ENCODE data around the gene TCF25. TPM values are rescaled to one million over a fixed set of nuclear protein-coding genes. Genes with fewer than 3 reads are reported as not detected.

Gene TCF25
- total RNA-seq, 2 donors from 2014 or later, result 141 to 302 TPM

DNA sequence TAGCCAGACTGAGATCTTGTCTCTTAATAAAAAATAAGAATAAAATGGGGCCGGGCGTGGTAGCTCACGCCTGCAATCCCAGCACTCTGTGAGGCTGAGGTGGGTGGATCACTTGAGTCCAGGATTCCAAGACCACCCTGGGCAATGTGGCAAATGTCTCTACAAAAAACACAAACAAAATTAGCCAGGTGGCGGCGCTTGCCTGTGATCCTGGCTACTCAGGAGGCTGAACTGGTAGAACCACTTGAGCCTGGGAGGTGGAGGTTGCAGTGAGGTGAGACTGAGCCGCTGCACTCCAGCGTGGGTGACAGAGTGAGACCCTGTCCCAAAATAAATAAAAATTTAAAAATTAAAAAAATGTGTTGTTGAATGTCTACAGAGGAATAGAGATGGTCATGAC, 72.3 kb downstream of the TCF25 start:
- H3K4me1 ChIP-seq (replicated peaks), result peaks cover 5% of the 10 kb centered on the region
- H3K36me3 ChIP-seq, result no peaks in the 10 kb centered on the region
- no peak overlapping the region for H3K27ac ChIP-seq
- peak; percentile 37 for DNase-seq (ENCODE audit: low spot score)
- intact Hi-C loops (cut with DNase I), result no loop called here
- H3K27me3 ChIP-seq (replicated peaks; ENCODE audit: insufficient read depth), result no peaks in the 10 kb centered on the region
- TF ChIP-seq, protein P1, sequence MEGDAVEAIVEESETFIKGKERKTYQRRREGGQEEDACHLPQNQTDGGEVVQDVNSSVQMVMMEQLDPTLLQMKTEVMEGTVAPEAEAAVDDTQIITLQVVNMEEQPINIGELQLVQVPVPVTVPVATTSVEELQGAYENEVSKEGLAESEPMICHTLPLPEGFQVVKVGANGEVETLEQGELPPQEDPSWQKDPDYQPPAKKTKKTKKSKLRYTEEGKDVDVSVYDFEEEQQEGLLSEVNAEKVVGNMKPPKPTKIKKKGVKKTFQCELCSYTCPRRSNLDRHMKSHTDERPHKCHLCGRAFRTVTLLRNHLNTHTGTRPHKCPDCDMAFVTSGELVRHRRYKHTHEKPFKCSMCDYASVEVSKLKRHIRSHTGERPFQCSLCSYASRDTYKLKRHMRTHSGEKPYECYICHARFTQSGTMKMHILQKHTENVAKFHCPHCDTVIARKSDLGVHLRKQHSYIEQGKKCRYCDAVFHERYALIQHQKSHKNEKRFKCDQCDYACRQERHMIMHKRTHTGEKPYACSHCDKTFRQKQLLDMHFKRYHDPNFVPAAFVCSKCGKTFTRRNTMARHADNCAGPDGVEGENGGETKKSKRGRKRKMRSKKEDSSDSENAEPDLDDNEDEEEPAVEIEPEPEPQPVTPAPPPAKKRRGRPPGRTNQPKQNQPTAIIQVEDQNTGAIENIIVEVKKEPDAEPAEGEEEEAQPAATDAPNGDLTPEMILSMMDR (IDR thresholded peaks at IDR 0.05), result peak in 1 of 4 experiments; percentile 13
- TF ChIP-seq POLR2AphosphoS5 (IDR thresholded peaks at IDR 0.05) (peak; percentile 33), POLR2A (IDR thresholded peaks at IDR 0.05) (no peak)
- no peaks in the 10 kb centered on the region for H3K9me3 ChIP-seq
- WGBS, result 30% methylated on average over 7 of the region's 7 CpGs
- no peak overlapping the region for H3K4me3 ChIP-seq

DNA sequence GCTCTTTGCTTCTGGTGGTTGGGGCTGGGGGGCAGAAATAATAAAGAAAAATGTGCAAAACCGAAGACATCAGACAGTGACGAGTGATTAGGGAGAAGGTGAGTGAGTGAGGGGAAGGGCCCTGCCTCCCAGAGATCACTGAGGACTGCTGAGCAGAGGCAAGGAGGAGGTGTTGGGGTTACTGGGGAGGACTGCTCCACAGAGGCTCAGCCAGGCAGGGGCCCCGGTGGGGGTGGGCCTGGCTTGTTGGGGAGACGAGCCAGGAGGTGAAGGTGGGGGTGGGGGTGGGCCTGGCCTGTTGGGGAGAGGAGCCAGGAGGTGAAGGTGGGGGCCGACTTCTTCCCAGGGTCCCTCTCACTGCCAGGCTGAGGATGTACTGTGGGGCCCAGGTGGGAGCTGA, 73.1 kb downstream of the TCF25 start:
- DNase-seq (ENCODE audit: low spot score), result no peak
- H3K27ac ChIP-seq, result no peak overlapping the region
- TF ChIP-seq, protein P1 (IDR thresholded peaks at IDR 0.05), result no peak
- TF ChIP-seq POLR2AphosphoS5 (IDR thresholded peaks at IDR 0.05) (no peak), POLR2A (IDR thresholded peaks at IDR 0.05) (no peak)
- H3K4me1 ChIP-seq (replicated peaks), result peaks cover 5% of the 10 kb centered on the region
- H3K9me3 ChIP-seq, result no peaks in the 10 kb centered on the region
- no peak overlapping the region for H3K4me3 ChIP-seq
- 69% methylated on average over 5 of the region's 5 CpGs for WGBS
- no peaks in the 10 kb centered on the region for H3K27me3 ChIP-seq (replicated peaks; ENCODE audit: insufficient read depth)
- H3K36me3 ChIP-seq, result no peaks in the 10 kb centered on the region
- intact Hi-C loops (cut with DNase I), result no loop called here

DNA sequence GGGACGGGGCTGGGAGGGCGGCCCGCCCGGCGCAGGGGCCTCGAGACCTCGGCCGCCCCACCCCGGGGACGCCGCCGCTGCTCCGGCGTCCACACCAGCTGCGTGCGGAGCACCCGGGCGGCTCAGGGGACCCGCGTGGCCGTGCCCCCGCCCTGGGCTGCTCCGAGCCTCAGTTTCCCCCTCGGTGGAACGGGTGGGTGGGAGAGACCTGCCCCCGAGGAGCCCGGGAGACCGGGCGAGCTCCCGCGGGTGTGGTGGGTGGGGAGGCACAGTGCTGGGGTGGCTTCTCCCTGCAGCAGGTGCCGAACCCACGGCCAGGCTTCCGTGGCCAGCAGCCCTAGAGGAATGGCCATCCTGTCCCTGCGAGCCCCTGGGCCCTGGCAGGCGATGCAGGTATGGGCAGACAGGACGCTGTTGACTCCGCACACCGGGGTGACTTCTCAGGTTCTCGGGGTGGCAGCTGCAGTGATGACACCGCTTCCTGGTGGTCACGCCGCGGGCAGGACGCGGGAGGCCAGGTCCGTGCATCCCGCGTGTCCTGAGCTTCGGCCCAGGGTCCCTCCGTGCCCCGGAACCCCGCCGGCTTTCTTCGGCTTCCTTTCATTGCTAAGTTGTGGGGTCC, 75.8 kb downstream of the TCF25 start:
- no peak for TF ChIP-seq POLR2AphosphoS5 (IDR thresholded peaks at IDR 0.05)
- TF ChIP-seq POLR2A (IDR thresholded peaks at IDR 0.05), result no peak
- TF ChIP-seq, protein P1 (IDR thresholded peaks at IDR 0.05), result no peak
- no peak for DNase-seq (ENCODE audit: low spot score)
- peaks cover 5% of the 10 kb centered on the region for H3K4me1 ChIP-seq (replicated peaks)
- intact Hi-C loops (cut with DNase I), result no loop called here
- H3K36me3 ChIP-seq, result no peaks in the 10 kb centered on the region
- H3K4me3 ChIP-seq, result peak overlapping the region; percentile 49 to 58
- H3K27me3 ChIP-seq (replicated peaks; ENCODE audit: insufficient read depth), result no peaks in the 10 kb centered on the region
- WGBS, result 29% methylated on average over 21 of the region's 55 CpGs
- H3K9me3 ChIP-seq, result no peaks in the 10 kb centered on the region
- H3K27ac ChIP-seq, result no peak overlapping the region

DNA sequence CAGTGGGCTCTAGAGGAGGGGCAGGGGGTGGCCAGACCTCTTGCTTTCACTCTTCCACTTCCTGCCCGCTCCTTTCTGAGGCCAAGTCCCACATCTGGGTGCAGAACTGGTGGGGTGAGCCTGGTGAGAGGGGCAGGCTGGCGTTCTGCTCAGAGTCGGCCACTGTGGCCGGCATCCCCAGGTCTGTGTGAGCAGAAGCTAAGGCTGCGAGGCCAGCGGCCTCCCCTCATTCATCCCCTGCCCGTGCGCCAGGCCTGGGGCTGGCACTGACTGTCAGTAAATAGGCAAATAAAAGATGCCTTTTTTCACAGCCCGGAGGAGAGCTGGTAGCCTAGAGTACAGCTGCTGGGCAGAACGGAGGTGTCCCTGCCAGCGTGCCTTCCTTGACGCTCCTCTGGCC, 76.4 kb downstream of the TCF25 start:
- Histone ChIP-seq H3K36me3 (no peaks in the 10 kb centered on the region), H3K9me3 (no peaks in the 10 kb centered on the region), H3K27me3 (replicated peaks; ENCODE audit: insufficient read depth) (no peaks in the 10 kb centered on the region), H3K4me1 (replicated peaks) (peaks cover 5% of the 10 kb centered on the region), H3K4me3 (peak overlapping the region; percentile 49 to 58), H3K27ac (no peak overlapping the region)
- intact Hi-C loops (cut with DNase I), result no loop called here
- no peak for DNase-seq (ENCODE audit: low spot score)
- TF ChIP-seq POLR2A (IDR thresholded peaks at IDR 0.05) (no peak), POLR2AphosphoS5 (IDR thresholded peaks at IDR 0.05) (no peak)
- TF ChIP-seq, protein P1 (IDR thresholded peaks at IDR 0.05), result no peak
- 76% methylated on average over 12 of the region's 12 CpGs for WGBS

DNA sequence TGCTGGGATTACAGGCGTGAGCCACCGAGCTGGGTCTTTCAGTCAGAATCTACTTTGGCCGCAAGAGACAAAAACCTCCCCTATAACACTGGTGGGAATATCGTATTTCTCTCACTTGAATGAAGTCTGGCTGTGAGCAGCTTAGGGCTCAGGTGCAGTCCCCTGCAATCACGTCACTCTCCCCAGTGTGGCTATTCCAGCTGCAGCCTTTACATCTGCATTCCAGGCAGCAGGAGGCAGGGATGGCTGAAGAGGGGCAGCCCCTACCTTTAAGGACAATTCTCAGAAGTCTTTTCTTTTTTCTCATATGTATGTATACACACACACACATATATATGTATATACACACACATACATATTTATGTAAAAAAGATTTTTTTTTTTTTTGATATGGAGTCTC, 78.1 kb downstream of the TCF25 start:
- peaks cover 5% of the 10 kb centered on the region for H3K4me1 ChIP-seq (replicated peaks)
- H3K9me3 ChIP-seq, result no peaks in the 10 kb centered on the region
- TF ChIP-seq POLR2AphosphoS5 (IDR thresholded peaks at IDR 0.05) (no peak), POLR2A (IDR thresholded peaks at IDR 0.05) (no peak)
- TF ChIP-seq, protein P1 (IDR thresholded peaks at IDR 0.05), result no peak
- no peaks in the 10 kb centered on the region for H3K27me3 ChIP-seq (replicated peaks; ENCODE audit: insufficient read depth)
- no peaks in the 10 kb centered on the region for H3K36me3 ChIP-seq
- no peak overlapping the region for H3K27ac ChIP-seq
- 94% methylated on average over 5 of the region's 5 CpGs for WGBS
- no peak overlapping the region for H3K4me3 ChIP-seq
- no peak for DNase-seq (ENCODE audit: low spot score)
- intact Hi-C loops (cut with DNase I), result no loop called here
